NCI-H1436 (cell line): ENCODE results near the gene FHIT.

Experiments
- DNase-seq: peaks from one replicate; lab custom pipeline; 2025; lab: John Stamatoyannopoulos, UW

Gene FHIT

GRCh38 chr3:60399861-60400845, 851.1 kb downstream of the FHIT start:
- peak; percentile 5 for DNase-seq

- peak; percentile 20 for DNase-seq
These were observed 852.0 kb downstream of the FHIT start for GRCh38 chr3:60399292-60399691.

DNA sequence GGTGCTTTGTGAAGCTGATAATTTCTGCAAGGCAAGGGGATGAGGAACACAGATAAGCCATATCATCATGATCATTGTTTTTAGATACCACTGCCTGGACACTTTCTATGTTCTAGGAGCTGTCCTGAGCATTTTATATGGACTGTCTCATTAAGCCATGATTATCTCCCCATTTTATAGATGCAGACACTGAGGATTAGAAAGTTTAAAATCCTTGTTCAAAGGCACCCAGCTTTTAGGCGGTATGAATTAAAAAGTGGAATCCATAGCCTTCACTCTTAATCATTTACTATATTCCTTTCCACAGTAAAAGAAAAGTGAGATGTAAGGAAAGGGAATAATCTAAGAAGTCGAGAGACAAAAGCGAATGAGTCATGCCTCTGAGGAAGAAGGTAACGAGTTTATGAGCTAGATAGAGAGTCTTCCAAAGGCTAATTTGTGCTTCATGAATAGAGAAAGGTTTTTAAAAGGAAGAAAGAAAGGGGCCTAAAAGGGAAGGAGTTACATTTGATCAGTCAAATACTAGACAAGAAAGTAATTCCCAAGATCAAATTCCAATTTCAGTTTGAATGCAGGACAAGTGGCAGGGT, 856.0 kb downstream of the FHIT start:
- no peak for DNase-seq

DNA sequence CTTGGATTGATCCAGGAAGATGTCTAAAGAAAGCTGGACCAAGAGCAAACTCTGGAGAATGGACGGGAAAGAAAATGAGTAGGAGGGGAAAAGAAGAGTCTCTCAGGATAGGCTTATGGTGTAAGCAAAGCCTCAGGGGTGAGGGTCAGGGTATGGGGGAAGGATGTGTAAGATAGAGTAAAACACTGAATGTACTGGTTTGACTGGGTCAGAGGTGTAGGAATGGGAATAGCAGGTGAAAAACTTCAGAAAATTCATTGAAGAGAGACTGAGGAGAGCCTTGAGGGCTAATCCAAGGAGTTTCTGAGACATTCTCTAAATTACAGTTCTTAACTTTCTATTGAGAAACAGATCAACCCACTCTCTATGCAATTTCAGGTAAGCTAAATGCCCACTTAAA, 857.3 kb downstream of the FHIT start:
- DNase-seq: no peak

- DNase-seq: no peak
These were observed 858.8 kb downstream of the FHIT start for GRCh38 chr3:60392501-60392900.

GRCh38 chr3:60391292-60391691, 860.0 kb downstream of the FHIT start:
- no peak for DNase-seq

DNA sequence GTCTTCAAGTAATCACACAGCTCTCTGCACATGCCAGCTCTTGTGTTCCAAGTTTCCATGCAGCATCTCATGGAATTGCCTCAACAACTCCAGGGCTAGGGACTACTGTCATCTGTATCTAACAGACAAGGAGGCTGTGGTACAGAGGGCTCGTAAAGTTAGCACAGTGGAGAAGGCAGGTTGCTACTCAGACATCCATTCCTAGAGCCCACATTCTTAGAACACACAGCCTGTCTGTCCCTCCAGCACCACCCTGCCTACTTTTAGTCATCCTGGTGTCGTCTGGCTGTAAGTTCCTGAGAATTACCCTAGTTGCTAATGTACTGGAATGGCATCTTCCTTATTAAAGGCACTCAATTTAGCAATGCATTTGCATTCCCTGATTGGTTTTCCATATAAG, 862.5 kb downstream of the FHIT start:
- no peak for DNase-seq

DNA sequence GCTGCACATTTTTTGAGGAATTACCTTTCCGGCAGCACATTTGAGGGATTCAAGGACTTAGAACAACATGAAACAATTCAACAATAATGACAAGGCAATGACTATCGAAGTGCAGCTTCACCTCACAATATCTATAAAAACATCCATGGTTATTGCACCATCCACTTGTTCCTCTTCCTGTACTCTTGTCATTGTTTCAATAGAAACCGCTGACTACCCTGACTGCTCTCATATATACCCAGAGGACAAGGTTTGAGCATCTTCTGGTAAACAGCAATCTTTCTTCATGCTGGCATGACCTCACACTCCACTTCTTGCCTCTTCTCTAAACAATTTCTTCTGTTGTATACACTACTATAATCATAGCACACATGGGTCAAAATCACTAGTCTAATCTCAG, 864.9 kb downstream of the FHIT start:
- no peak for DNase-seq

DNA sequence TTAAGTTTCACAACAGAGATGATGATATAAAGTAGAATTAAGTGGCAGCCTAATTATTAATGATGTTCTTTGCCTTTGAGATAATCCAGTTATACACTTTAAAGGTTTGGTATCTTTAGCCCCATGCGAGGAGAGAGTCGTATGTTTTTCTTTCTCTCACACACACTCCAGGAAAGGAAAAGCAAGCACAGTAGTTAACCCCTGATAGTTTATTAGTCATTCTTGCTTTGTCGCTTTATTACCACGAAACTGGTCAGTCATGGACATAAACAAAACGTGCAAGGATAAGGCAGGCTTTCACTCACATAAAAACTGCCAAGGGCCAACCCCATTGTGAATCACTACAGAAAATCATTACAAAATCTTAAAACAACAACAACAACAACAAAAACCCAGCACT, 866.9 kb downstream of the FHIT start:
- no peak for DNase-seq

DNA sequence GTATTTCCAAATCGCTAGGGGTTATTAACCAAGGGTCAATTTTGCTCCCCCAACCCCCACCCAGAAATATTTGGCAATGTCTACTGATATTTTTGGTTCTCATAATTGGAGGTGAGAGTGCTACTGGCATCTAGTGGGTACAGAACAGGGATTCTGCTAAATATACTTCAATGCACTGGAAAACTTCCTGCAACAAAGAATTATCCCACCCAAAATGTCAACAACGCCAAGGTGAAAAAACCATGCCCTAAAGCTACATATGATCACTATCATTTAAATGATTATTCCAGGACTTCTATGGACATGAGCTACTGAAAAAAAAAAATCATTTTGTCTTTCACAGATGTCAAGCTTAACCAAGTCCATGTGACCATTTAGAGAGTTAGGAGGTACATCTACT, 867.9 kb downstream of the FHIT start:
- no peak for DNase-seq

GRCh38 chr3:60366486-60366885, 884.8 kb downstream of the FHIT start:
- DNase-seq: no peak

DNA sequence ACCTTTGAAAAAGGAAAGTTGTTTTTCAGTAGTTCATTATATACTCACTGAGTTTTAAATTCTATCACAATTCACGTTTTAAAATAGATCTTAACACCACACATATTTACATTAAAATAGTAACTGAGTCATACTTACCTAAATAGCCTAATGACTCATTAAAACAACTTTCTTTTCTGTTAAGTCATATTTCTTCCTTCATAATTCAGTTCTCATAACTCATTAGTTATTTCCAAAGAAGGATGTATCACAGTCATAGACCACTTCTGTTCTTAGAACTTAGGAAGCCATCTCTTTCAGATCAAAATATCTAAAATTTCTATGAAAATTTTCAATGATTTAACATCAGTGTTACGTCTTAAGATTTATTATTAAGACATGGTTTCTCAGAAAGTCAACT, 885.9 kb downstream of the FHIT start:
- no peak for DNase-seq

- DNase-seq: no peak
These were observed 886.8 kb downstream of the FHIT start for GRCh38 chr3:60364475-60364874.

GRCh38 chr3:60363817-60364216, 887.4 kb downstream of the FHIT start:
- no peak for DNase-seq

GRCh38 chr3:60355825-60356224, 895.4 kb downstream of the FHIT start:
- DNase-seq: peak; percentile 76

GRCh38 chr3:60351481-60351880, 899.8 kb downstream of the FHIT start:
- no peak for DNase-seq

DNA sequence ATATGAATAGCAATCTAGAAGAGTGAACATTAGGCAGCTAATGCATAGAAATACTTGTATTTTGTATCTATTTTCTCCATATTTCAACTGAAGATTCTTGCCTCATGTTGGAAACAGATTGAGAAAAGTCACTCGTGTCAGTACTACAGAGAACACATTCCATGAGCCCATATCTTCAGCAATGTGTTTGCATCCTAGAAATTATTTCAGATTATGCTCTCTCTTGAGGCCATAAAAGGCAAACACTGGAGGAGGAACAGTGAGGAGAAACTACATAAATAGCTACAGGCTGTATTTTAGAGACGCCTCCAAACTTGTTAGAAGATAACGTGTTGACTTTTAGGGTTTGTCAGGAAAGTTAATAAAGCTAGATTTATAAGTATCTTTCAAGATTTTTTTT, 906.9 kb downstream of the FHIT start:
- no peak for DNase-seq

- no peak for DNase-seq
These were observed 907.4 kb downstream of the FHIT start for GRCh38 chr3:60343831-60344230.

DNA sequence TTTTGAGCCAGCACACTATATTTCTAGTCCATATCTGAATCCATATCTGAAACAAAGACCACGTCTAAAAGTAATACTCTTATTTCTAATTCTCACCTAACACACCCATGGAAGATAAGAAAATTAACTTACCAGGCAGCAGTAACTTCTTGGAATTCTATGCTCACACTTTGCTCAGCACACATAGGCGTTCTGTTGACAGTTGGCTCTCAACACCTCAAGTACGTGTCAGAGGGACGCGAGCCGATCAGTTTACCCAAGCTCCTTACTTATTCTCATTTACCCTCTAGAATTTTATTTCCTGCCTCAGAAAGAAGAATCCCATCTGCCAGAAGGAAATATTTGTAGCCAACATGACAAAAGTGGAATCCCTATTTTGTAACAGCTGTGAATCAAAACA, 911.9 kb downstream of the FHIT start:
- no peak for DNase-seq

DNA sequence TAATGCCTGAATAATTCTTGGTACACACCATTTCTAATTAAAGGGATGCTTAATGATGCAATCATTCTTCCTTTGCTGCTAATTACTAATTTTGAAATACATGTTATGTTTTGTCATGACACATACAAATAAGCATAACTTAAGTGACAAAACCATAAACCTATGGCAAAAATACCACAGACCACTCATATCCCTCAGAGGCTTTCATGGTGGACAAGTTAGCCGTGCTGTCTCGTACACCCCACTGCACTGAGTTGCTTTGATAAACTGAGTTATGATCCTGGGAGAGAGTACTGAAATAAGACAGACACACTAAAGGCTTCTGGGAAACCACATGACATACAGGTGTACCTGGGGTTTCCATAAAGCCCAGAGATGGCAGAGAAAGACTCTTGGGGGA, 913.8 kb downstream of the FHIT start:
- DNase-seq: no peak

- DNase-seq: no peak
These were observed 915.2 kb downstream of the FHIT start for GRCh38 chr3:60336061-60336460.

GRCh38 chr3:60333710-60334109, 917.5 kb downstream of the FHIT start:
- DNase-seq: no peak

DNA sequence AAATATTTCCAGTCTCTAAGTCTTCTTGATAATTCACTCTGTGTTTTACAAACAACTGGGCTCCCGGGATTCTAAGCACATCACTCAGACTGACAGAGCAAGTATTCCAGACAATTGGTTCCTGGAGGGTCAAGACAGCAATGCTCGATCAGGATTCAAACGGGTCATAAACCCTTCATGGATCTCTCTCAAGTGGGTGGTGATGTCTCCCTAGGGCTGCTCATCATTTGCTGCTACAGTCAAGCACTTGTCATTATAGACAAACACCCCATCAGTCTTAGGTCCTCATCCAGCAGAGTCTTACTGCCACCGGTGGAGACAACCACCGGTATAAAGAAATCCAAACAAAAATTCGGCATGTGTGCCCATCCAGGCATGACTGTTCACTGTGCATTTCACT, 921.1 kb downstream of the FHIT start:
- no peak for DNase-seq
